Right lobe of liver (tissue), 6 donors: Measurements from ENCODE around the gene ZNF441. TPM values are rescaled to one million over a fixed set of nuclear protein-coding genes. Genes with fewer than 3 reads are reported as not detected.

Experiments
- ATAC-seq, 4 donors: fragments of 200-7000 bp; cut with Tn5 transposase; one replicate each; pipeline ENCODE4 v1.9.1; 2020; ENCODE audit warnings: mild to moderate bottlenecking in 4 of 4, moderate library complexity in 4 of 4
- DNase-seq, 3 donors: peaks; one replicate each; pipeline ENCODE4 v3.0.0-alpha.2; 2020
- H3K27ac ChIP-seq, 3 donors: fragments of 200-600 bp; one replicate each; pipeline ENCODE4 v1.8.0; 2022
- H3K27me3 ChIP-seq, 2 donors: fragments of 200-600 bp; one replicate each; pipeline ENCODE4 v1.8.0; 2022
- H3K36me3 ChIP-seq, 4 donors: fragments of 200-600 bp; sonication (generic) in 1 of 4; one replicate each; pipeline versions ENCODE4 v1.5.1 to v1.8.0; 2017 to 2022; ENCODE audit warnings: control low read depth in 1 of 4
- H3K4me1 ChIP-seq, 4 donors: fragments of 200-600 bp; sonication (generic) in 1 of 4; one replicate each; pipeline versions ENCODE4 v1.5.1 to v1.8.0; 2017 to 2022; ENCODE audit warnings: control low read depth in 1 of 4
- H3K4me3 ChIP-seq, 3 donors: fragments of 200-600 bp; one replicate each; pipeline ENCODE4 v1.8.0; 2022
- H3K9me3 ChIP-seq, 4 donors: fragments of 200-600 bp; sonication (generic) in 1 of 4; one replicate each; pipeline versions ENCODE4 v1.5.1 to v1.8.0; 2017 to 2022; ENCODE audit warnings: control low read depth in 1 of 4
- POLR2A ChIP-seq: fragments of 450-650 bp; IDR thresholded peaks from one replicate; pipeline ENCODE4 v1.6.1; 2017; ENCODE audit warnings: antibody characterized with exemption, mild to moderate bottlenecking
- WGBS: methylation state at CpG from one replicate; pipeline ENCODE4 v1.1.6; 2018; ENCODE audit warnings: low coverage, low lambda C conversion rate; ENCODE audit not compliant: insufficient coverage; ENCODE audit errors: missing lambda C conversion rate; 5-methylcytosine and 5-hydroxymethylcytosine counted together
- intact Hi-C, 2 donors: fragments of 100-400 bp; cut with DNase I; formaldehyde crosslinking; loops; one replicate each; pipeline versions ENCODE4 v1.11.2 to v1.14.1; 2022
- long read RNA-seq: library from polyadenylated mRNA; unstranded; transcript quantifications from one replicate; pipeline ENCODE4 v2.0.0, GENCODE V29; 2019
- total RNA-seq, 6 experiments: library from RNA; depleted of rRNA in 2 of 6; stranded (reverse); fragments of >200 nt in 2 of 6; fragmentation: NEBNext Ultra II Directional in 3 of 6; extraction: Animal tissue kit (Norgen Biotek cat#: 25700) in 3 of 6; gene quantifications; one replicate each; pipeline versions ENCODE4 v1.1.0 to v1.2.4, GENCODE V29; 2016 to 2023
- TF ChIP-seq, protein P1 (sequence below), 4 donors: fragments of 200-600 bp in 3 of 4; fragments of 450-650 bp in 1 of 4; IDR thresholded peaks; one replicate each; pipeline versions ENCODE4 v1.5.1 to v1.8.0; 2016 to 2022; ENCODE audit warnings: antibody characterized with exemption in 4 of 4, mild to moderate bottlenecking in 2 of 4
- donor health status: DM: no; HTN: yes; CAD: no.
- donor health status: DM: no; HTN: no; CAD: no.
- donor health status: DM: no; HTN: no; CAD: no.
- donor health status: DM: no; HTN: yes; CAD: no.
- donor health status: DM: no; HTN: yes; CAD: no.

The ZNF441 gene
- total RNA-seq: 1 to 10 TPM; 2.6 to 4.4 (median 3.2) TPM
- long read RNA-seq, full-length matches to known transcripts: 1 of 1 reads
- long read RNA-seq, partial matches to known transcripts: 0 of 1 reads
- long read RNA-seq, other reads (novel, unspliced or antisense): 0 of 1 reads

DNA sequence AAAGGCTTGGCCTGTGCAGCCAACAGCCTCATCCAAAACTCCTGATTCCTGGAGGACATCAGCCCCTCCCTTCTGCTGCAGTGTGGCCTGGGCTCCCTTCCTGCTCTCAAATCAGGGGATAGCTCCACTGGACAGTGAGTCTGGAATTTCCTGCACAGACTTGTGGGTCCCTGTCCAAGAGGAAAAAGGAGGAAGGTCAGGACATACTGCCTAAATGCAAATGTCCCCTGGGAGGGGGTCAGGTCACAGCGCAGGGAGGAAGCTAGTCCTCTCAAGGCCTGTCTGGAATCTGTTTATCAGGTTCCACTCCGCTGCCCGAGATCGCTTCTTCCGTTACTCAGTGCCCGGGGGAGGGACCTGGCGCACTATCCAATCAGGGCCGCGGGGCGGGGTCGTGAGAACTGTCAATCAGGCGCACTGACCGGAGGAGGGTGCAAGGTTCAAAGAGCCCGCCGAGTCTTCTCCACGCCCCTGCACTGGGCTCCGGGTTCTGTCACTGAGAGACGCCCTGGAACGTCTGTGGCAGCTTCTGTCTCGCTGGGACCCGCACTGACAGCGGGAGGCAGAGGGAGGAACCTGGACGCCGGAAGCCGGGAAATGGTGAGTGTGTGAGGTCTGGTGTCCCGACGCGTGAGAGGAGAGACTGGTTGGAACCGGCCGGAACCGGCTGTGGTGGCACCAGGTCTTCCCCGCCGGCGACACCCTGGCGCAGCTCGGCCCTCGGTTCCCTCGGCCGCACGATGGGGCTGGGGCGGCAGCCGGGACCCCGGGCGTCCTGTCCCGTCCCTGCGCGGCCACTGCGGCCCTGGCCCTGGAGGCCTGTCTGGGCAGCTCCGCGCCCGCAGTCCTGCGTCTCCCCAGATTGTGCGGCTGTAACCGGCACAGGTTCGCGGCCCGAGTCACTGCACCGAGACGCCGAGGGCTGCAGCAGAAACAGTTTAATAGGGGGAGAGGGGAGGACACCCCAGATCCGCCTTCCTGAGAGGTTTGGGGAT, at the start of gene ZNF441:
TSS of gene ZNF441 (plus strand) at position 404 of the 995 bp plus-strand sequence. CDS start at position 598, 194 bp downstream.
- 0% methylated on average over 5 of the region's 61 CpGs for WGBS
- Histone ChIP-seq H3K27me3 (no peaks in the 10 kb centered on the region), H3K27ac (peak within 1 kb of the TSS; percentile 89 to 93 (median 90)), H3K4me1 (peaks cover 0 to 7% (median 0%) of the 10 kb centered on the region in 4 donors), H3K36me3 (no peaks in the 10 kb centered on the region), H3K9me3 (no peaks in the 10 kb centered on the region), H3K4me3 (peak within 1 kb of the TSS; percentile 75 to 89 (median 86))
- DNase-seq (peak; percentile 98 to 99 (median 99)), ATAC-seq (peak; percentile 97 to 98 (median 98))
- intact Hi-C loops: no loop called here
- TF ChIP-seq POLR2A: peak; percentile 91
- TF ChIP-seq, protein P1, sequence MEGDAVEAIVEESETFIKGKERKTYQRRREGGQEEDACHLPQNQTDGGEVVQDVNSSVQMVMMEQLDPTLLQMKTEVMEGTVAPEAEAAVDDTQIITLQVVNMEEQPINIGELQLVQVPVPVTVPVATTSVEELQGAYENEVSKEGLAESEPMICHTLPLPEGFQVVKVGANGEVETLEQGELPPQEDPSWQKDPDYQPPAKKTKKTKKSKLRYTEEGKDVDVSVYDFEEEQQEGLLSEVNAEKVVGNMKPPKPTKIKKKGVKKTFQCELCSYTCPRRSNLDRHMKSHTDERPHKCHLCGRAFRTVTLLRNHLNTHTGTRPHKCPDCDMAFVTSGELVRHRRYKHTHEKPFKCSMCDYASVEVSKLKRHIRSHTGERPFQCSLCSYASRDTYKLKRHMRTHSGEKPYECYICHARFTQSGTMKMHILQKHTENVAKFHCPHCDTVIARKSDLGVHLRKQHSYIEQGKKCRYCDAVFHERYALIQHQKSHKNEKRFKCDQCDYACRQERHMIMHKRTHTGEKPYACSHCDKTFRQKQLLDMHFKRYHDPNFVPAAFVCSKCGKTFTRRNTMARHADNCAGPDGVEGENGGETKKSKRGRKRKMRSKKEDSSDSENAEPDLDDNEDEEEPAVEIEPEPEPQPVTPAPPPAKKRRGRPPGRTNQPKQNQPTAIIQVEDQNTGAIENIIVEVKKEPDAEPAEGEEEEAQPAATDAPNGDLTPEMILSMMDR (IDR thresholded peaks at IDR 0.05): no peak

DNA sequence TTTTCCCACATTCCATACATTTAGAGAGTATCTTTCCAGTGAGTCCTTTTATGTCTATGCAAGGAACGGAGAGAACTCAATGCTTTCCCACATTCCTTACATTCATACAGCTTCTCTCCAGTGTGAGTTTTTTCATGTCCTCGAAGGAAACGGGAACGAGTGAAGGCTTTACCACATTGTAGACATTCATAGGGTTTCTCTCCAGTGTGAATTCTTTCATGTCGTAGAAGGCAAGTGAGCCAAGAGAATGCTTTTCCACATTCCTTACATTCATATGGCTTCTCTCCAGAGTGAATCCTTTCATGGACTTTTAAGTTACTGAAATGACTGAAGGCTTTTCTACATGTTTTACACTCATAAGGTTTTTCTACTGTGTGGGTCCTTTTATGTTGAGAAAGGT, 45.1 kb upstream of the ZNF441 start:
- H3K9me3 ChIP-seq: peaks cover 0 to 30% (median 19%) of the 10 kb centered on the region in 4 donors

DNA sequence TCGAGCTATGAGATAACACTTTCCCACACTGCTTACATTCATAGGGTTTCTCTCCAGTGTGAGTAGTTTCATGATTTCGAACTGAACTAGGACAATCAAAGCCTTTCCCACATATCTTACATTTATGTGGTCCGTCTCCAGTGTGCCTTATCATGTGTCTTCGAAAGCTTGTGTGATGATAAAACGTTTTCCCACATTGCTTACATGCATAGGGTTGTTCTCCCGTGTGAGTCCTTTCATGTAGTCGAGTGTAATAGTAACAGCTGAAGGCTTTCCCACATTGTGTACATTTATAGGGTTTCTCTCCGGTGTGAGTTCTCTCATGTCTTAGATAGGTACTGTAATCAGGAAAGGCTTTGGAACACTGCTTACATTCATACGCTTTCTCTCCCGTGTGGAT, 44.4 kb upstream of the ZNF441 start:
- Histone ChIP-seq H3K4me1 (no peaks in the 10 kb centered on the region), H3K36me3 (peaks cover 0 to 48% (median 31%) of the 10 kb centered on the region in 4 donors), H3K9me3 (peaks cover 0 to 30% (median 20%) of the 10 kb centered on the region in 4 donors), H3K27me3 (no peaks in the 10 kb centered on the region), H3K27ac (no peak overlapping the region), H3K4me3 (no peak overlapping the region)
- TF ChIP-seq, protein P1 (IDR thresholded peaks at IDR 0.05): no peak
- no peak for TF ChIP-seq POLR2A
- DNase-seq (no peak), ATAC-seq (no peak)
- intact Hi-C loops: no loop called here
- WGBS: 94% methylated on average over 9 of the region's 10 CpGs

More for the DNA sequence above, 45.1 kb upstream of the ZNF441 start:
- no peak for ATAC-seq
- no peak for DNase-seq
- H3K4me1 ChIP-seq: no peaks in the 10 kb centered on the region
- WGBS: 96% methylated on average over 5 of the region's 5 CpGs
- no peak overlapping the region for H3K4me3 ChIP-seq
- intact Hi-C loops: no loop called here
- TF ChIP-seq, protein P1 (IDR thresholded peaks at IDR 0.05): no peak
- no peak for TF ChIP-seq POLR2A
- no peaks in the 10 kb centered on the region for H3K27me3 ChIP-seq
- H3K36me3 ChIP-seq: peaks cover 0 to 44% (median 31%) of the 10 kb centered on the region in 4 donors
- no peak overlapping the region for H3K27ac ChIP-seq

DNA sequence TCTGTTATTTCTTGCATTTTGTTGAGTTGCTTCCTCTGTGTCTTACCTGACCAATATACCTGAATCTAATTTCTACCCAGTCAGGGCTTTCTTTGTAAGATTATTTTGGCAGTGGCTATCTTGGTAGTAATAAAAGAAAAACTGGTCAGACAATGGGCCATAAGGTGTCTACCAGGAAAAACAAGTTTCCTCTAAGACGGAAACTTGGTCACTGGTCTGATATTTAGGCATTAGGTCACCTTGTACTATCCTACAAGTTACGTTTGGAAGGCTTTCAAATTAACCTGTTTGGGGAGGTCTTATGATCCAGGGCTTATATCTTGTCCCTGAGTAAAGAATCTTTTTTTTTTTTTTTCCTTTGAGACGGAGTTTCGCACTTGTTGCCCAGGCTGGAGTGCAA, 37.2 kb upstream of the ZNF441 start:
- Histone ChIP-seq H3K4me1 (no peaks in the 10 kb centered on the region), H3K27ac (no peak overlapping the region), H3K9me3 (peaks cover 0 to 3% (median 0%) of the 10 kb centered on the region in 4 donors), H3K27me3 (no peaks in the 10 kb centered on the region), H3K4me3 (no peak overlapping the region), H3K36me3 (peaks cover 0 to 19% (median 4%) of the 10 kb centered on the region in 4 donors)
- no peak for DNase-seq
- intact Hi-C loops: no loop called here
- WGBS: 100% methylated on average over 3 of the region's 4 CpGs
- TF ChIP-seq, protein P1 (IDR thresholded peaks at IDR 0.05): no peak
- TF ChIP-seq POLR2A: no peak
- no peak for ATAC-seq
